ENCODE measurements around the gene TRIM52.

DNA sequence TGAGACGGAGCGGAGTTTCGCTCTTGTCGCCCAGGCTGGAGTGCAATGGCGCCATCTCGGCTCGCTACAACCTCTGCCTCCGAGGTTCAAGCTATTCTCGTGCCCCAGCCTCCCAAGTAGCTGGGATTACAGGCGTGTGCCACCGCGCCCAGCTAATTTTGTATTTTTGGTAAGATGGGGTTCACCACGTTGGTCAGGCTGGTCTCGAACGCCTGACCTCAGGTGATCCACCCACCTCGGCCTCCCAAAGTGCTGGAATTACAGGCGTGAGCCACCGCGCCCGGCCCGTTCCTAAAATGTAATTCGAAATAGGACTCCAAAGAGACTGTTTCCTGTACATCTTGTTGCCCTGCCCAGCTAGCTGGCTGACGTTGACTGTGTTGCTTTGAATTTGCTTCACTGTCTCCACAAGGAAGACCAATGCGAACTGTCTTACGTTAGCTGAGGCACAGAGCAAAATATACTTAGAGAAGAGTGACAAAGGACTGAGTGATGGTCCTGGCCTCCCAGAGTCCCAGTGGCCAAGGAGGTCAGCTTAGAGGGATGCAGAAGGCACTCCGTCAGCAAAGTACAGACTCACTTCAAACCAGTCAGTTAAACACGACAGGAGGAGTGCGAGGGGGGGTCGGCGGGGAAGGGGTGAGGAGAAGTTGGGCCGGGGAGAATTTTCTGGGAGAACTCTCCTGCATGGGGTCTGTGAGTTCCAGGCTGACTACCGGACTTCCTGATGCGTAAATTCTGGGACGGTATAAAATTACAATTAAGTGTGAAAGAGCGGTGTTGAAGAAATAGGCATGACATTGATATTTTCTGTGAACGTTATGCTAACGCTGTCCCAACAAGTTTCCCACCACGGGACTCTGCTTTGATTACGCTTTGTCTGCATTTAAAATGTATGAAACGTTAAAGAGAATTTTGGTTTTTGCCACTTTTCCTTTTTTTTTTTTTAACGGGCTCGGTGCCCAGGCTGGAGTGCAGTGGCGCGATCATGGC is 44.6 kb downstream of the TRIM52 start:
- no peak for TF ChIP-seq EZH2 (IDR thresholded peaks at IDR 0.05; ENCODE audit: low read length, missing control alignments)
- TF ChIP-seq, protein P1, sequence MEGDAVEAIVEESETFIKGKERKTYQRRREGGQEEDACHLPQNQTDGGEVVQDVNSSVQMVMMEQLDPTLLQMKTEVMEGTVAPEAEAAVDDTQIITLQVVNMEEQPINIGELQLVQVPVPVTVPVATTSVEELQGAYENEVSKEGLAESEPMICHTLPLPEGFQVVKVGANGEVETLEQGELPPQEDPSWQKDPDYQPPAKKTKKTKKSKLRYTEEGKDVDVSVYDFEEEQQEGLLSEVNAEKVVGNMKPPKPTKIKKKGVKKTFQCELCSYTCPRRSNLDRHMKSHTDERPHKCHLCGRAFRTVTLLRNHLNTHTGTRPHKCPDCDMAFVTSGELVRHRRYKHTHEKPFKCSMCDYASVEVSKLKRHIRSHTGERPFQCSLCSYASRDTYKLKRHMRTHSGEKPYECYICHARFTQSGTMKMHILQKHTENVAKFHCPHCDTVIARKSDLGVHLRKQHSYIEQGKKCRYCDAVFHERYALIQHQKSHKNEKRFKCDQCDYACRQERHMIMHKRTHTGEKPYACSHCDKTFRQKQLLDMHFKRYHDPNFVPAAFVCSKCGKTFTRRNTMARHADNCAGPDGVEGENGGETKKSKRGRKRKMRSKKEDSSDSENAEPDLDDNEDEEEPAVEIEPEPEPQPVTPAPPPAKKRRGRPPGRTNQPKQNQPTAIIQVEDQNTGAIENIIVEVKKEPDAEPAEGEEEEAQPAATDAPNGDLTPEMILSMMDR (conservative IDR thresholded peaks at IDR 0.05 in 1 of 2, IDR thresholded peaks at IDR 0.05 in 1 of 2; ENCODE audit: low read depth in 1 of 2, low read length in 2 of 2), result no peak

All from fibroblast of lung (primary cell).